H1 (cell line): Measurements from ENCODE around the gene NCAPG. TPM values are rescaled to one million over a fixed set of nuclear protein-coding genes. Genes with fewer than 3 reads are reported as not detected.

Experiments used
- BCL11A ChIP-seq, 2 experiments: IDR thresholded peaks; one replicate each; pipeline ENCODE4 v1.6.1; 2011; ENCODE audit warnings: low read depth in 2 of 2, low read length in 2 of 2, mild to moderate bottlenecking in 2 of 2
- BRCA1 ChIP-seq: IDR thresholded peaks from 2 replicates; pipeline ENCODE4 v1.6.1; 2012; ENCODE audit warnings: low read depth, low read length, improper control_type of control experiment
- CEBPB ChIP-seq: IDR thresholded peaks from 2 replicates; pipeline ENCODE4 v1.6.1; 2012; ENCODE audit warnings: low read depth, low read length
- CTBP2 ChIP-seq: IDR thresholded peaks from 2 replicates; pipeline ENCODE4 v1.7.0; 2011; ENCODE audit warnings: borderline replicate concordance, mild to moderate bottlenecking, moderate library complexity, mixed read lengths, low read length; ENCODE audit not compliant: insufficient read depth, insufficient read length
- MAFK ChIP-seq: IDR thresholded peaks from 2 replicates; pipeline ENCODE4 v1.6.1; 2012; ENCODE audit warnings: low read depth, mild to moderate bottlenecking, improper control_type of control experiment, low read length
- RAD21 ChIP-seq, 2 experiments: IDR thresholded peaks in 1 of 2; conservative IDR thresholded peaks in 1 of 2; 2 replicates each; pipeline ENCODE4 v1.6.1; 2011; ENCODE audit warnings: low read depth in 2 of 2, low read length in 2 of 2, improper control_type of control experiment in 1 of 2, inconsistent platforms in 1 of 2, mild to moderate bottlenecking in 1 of 2, moderate library complexity in 1 of 2
- RNF2 ChIP-seq: fragments of 200-900, 300-1000 bp; sonication (generic); IDR thresholded peaks from 2 replicates; pipeline ENCODE4 v1.7.1; 2016; ENCODE audit warnings: borderline replicate concordance, low read depth, mild to moderate bottlenecking, antibody characterized with exemption, low read length; ENCODE audit not compliant: poor library complexity, severe bottlenecking; ENCODE audit errors: missing control alignments
- SAP30 ChIP-seq: fragments of 300-600 bp; sonication (generic); IDR thresholded peaks from 2 replicates; pipeline ENCODE4 v1.7.1; 2012; ENCODE audit warnings: low read length, moderate library complexity, mild to moderate bottlenecking, inconsistent platforms; ENCODE audit not compliant: insufficient read depth, insufficient replicate concordance
- TAF1 ChIP-seq: IDR thresholded peaks from 2 replicates; pipeline ENCODE4 v1.6.1; 2011; ENCODE audit warnings: mild to moderate bottlenecking, low read depth, low read length
- TAF7 ChIP-seq: optimal IDR thresholded peaks from 2 replicates; pipeline ENCODE3; 2011; ENCODE audit warnings: low read depth, mild to moderate bottlenecking, inconsistent platforms, low read length, moderate library complexity, borderline replicate concordance
- polyA plus RNA-seq, 7 experiments: library from polyadenylated mRNA; depleted of rRNA in 3 of 7; stranded (reverse) in 5 of 7; unstranded in 2 of 7; fragments of >200 nt in 5 of 7; fragments of 200-250 nt in 2 of 7; gene quantifications; 1 replicate in 5 of 7; 2 replicates in 1 of 7; 4 replicates in 1 of 7; pipeline versions ENCODE4 v1.2.1 to v1.2.3, GENCODE V29; 2011 to 2013; ENCODE audit warnings: missing spikeins in 2 of 7, mixed read lengths in 2 of 7
- total RNA-seq: library from RNA; stranded (reverse); fragmentation: NEBNext Ultra II Directional; extraction: Animal tissue kit (Norgen Biotek cat#: 25700); gene quantifications from 2 replicates; pipeline ENCODE4 v1.2.1, GENCODE V29; 2021
- TF ChIP-seq, protein P1 (sequence below): fragments of 300-600 bp; sonication (generic); IDR thresholded peaks from 2 replicates; pipeline ENCODE4 v1.7.1; 2012; ENCODE audit warnings: low read length, moderate library complexity, mild to moderate bottlenecking, inconsistent platforms; ENCODE audit not compliant: insufficient replicate concordance

The NCAPG gene
- total and polyA plus RNA-seq, 2 of the 8 experiments (the other 6 are each of a cell fraction or from before 2014, with no cell fraction given) = 12.9 to 52.3 TPM

DNA sequence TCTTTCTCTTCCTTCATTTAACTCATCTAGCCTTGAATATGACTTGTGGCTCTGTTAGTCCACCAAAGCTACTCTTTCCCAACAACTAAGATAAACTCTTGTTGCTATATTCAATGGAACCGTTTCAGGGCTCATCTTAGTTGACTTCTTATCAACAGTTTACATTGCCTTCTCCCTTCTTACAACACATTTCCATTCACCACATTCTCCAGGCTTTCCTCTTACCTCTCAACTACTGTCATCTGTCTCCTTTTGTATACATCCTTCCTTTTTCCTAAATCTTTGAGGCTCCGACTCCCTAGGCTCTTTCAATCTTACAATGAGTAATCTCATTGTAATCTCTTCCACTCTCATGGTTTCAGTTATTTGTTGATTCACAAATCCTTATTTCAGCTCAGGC lies 58.5 kb downstream of the NCAPG start (continued):
- TF ChIP-seq, protein P1, sequence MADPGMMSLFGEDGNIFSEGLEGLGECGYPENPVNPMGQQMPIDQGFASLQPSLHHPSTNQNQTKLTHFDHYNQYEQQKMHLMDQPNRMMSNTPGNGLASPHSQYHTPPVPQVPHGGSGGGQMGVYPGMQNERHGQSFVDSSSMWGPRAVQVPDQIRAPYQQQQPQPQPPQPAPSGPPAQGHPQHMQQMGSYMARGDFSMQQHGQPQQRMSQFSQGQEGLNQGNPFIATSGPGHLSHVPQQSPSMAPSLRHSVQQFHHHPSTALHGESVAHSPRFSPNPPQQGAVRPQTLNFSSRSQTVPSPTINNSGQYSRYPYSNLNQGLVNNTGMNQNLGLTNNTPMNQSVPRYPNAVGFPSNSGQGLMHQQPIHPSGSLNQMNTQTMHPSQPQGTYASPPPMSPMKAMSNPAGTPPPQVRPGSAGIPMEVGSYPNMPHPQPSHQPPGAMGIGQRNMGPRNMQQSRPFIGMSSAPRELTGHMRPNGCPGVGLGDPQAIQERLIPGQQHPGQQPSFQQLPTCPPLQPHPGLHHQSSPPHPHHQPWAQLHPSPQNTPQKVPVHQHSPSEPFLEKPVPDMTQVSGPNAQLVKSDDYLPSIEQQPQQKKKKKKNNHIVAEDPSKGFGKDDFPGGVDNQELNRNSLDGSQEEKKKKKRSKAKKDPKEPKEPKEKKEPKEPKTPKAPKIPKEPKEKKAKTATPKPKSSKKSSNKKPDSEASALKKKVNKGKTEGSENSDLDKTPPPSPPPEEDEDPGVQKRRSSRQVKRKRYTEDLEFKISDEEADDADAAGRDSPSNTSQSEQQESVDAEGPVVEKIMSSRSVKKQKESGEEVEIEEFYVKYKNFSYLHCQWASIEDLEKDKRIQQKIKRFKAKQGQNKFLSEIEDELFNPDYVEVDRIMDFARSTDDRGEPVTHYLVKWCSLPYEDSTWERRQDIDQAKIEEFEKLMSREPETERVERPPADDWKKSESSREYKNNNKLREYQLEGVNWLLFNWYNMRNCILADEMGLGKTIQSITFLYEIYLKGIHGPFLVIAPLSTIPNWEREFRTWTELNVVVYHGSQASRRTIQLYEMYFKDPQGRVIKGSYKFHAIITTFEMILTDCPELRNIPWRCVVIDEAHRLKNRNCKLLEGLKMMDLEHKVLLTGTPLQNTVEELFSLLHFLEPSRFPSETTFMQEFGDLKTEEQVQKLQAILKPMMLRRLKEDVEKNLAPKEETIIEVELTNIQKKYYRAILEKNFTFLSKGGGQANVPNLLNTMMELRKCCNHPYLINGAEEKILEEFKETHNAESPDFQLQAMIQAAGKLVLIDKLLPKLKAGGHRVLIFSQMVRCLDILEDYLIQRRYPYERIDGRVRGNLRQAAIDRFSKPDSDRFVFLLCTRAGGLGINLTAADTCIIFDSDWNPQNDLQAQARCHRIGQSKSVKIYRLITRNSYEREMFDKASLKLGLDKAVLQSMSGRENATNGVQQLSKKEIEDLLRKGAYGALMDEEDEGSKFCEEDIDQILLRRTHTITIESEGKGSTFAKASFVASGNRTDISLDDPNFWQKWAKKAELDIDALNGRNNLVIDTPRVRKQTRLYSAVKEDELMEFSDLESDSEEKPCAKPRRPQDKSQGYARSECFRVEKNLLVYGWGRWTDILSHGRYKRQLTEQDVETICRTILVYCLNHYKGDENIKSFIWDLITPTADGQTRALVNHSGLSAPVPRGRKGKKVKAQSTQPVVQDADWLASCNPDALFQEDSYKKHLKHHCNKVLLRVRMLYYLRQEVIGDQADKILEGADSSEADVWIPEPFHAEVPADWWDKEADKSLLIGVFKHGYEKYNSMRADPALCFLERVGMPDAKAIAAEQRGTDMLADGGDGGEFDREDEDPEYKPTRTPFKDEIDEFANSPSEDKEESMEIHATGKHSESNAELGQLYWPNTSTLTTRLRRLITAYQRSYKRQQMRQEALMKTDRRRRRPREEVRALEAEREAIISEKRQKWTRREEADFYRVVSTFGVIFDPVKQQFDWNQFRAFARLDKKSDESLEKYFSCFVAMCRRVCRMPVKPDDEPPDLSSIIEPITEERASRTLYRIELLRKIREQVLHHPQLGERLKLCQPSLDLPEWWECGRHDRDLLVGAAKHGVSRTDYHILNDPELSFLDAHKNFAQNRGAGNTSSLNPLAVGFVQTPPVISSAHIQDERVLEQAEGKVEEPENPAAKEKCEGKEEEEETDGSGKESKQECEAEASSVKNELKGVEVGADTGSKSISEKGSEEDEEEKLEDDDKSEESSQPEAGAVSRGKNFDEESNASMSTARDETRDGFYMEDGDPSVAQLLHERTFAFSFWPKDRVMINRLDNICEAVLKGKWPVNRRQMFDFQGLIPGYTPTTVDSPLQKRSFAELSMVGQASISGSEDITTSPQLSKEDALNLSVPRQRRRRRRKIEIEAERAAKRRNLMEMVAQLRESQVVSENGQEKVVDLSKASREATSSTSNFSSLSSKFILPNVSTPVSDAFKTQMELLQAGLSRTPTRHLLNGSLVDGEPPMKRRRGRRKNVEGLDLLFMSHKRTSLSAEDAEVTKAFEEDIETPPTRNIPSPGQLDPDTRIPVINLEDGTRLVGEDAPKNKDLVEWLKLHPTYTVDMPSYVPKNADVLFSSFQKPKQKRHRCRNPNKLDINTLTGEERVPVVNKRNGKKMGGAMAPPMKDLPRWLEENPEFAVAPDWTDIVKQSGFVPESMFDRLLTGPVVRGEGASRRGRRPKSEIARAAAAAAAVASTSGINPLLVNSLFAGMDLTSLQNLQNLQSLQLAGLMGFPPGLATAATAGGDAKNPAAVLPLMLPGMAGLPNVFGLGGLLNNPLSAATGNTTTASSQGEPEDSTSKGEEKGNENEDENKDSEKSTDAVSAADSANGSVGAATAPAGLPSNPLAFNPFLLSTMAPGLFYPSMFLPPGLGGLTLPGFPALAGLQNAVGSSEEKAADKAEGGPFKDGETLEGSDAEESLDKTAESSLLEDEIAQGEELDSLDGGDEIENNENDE = no peak
- TF ChIP-seq TAF7 = no peak
- no peak for TF ChIP-seq TAF1
- no peak for TF ChIP-seq SAP30
- TF ChIP-seq CTBP2 = no peak
- TF ChIP-seq MAFK = no peak
- no peak for TF ChIP-seq RAD21 (IDR thresholded peaks at IDR 0.05 in 1 of 2, conservative IDR thresholded peaks at IDR 0.05 in 1 of 2; ENCODE audit: low read depth in 2 of 2, low read length in 2 of 2)
- no peak for TF ChIP-seq BCL11A (IDR thresholded peaks at IDR 0.05; ENCODE audit: low read depth in 2 of 2, low read length in 2 of 2)
- no peak for TF ChIP-seq RNF2
- no peak for TF ChIP-seq BRCA1
- TF ChIP-seq CEBPB = no peak
